HG02588 (cell line): ENCODE results near the gene TMEM52B.
"Not testable (repeated sequence)": the region's sequence is repeated elsewhere in the genome, so short reads cannot be mapped to it uniquely, and the experiment has no call there.

Source experiments
- ATAC-seq: cut with Tn5 transposase; IDR thresholded peaks from one replicate; pipeline ENCODE4 v1.9.1; 2021; ENCODE audit warnings: mild to moderate bottlenecking, moderate library complexity; ENCODE audit not compliant: unreplicated experiment

Gene TMEM52B

DNA sequence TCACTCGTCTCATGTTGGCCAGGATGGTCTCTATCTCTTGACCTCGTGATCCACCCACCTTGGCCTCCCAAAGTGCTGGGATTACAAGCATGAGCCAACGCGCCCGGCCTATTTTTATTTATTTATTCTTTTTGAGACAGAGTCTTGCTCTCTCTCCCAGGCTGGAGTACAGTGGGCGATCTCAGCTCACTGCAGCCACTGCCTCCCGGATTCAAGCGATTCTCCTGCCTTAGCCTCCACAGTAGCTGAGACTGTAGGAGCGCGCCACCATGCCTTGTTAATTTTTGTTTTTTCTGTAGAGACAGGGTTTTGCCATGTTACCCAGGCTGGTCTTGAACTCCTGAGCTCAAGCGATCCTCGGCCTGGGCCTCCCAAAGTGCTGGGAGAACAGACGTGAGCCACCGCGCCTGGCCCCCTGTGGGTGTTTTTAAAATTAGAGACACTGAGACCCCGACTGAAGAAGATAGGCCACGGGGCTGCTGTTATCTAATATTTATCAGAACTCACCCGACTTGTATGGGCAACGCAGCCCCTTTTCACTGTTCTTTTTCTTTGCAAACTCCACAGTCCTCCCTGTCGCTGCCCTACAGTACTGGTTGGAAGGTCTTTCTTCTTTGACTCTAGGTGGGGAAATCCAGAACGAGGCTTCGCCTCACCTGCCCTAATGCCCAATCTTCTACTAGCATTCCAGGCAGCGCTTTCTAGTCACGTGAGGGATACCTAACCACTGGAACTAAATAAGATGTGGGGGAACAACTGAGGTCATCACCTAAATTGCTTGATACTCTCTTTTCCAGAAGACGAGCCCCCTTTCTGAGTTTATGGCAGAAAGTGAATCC, 32.5 kb downstream of the TMEM52B start:
- no peak for ATAC-seq

- ATAC-seq = peak; percentile 58
Observed at GRCh38 chr12:10211940-10212738, 33.3 kb downstream of the TMEM52B start.

GRCh38 chr12:10212739-10213131, 33.9 kb downstream of the TMEM52B start, which contains the start of gene GABARAPL1:
Gene GABARAPL1 (plus strand): TSS chr12:10212877. CDS start chr12:10213130, 253 bp downstream.
- ATAC-seq = peak; percentile 65

DNA sequence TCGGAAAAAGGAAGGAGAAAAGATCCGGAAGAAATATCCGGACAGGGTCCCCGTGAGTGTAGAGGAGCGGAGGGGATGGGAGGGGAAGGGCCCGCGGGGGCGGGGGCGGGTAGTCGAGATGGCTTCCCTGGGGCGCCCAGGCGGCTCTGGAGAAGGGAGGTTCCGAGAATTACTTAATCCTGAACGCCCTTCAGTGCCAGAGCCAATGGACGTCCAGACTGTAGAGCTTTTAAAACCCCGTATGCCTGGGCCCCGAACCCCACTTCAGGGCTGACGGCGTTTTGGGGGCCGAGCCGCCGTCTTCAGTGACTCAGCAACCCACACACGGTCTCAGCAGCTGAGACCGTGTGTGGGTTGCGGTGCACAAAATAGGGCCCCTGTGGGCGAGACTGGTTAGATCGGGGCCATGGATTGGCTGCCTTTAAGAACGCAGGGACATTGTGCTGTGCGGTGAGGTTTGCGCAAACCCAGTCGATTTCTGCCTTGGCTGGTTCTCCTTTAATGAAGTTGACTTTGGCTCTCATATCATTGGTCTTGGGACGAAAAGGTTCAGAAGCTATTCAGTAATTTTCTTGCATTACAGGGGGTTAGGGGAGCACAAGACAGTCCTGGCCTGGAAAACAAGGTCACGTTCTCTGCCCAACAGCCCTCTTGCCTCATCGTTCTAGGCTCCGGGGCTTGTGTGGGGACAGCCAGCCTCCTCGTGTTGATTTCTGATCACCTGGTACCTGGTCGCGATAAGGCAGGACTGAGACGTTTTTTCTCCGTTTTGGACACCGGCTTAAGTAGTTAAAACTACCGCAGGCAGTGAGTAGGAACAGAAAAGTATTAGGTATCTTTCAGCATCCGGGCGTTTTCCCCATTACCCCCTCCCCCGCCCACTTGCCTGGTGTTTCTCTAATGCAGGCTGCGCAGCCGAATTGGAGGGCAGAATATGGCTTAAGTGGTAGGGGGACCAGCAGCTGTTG, 34.6 kb downstream of the TMEM52B start:
- peak; percentile 55 for ATAC-seq

DNA sequence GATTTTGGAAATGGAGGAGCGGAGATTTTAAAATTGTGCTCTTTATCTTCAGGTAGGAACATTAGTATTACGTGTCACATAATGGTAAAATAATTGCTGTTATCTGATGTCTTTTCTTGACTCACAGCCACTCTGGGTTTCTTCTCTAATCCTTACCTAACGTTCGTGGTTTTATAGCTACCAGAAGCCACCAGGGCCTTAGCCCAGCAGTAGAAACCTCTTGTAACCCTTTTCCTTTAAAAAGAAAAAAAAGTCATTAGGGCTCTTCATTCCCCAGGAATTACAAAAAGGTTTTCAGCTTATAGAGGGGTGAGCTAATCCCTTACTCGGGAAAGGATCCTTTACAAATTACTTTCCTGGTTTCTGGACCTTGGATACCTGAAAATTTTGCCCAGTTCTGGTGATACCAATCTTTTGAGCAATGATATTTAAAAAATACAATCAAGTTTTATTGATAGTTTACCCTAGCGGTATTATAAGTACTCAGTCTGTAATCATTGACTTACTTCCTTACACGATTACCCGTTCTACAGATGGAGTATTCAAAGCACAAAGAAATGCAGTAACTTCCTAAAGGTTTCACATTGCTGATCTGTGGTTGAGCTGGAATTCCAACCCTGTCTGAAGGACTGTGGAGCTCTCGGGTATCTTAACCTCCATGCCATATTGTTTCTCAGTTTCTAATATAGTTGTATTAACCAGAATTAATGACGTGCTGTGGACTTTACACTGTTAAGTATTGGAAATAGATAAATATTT, 35.5 kb downstream of the TMEM52B start:
- ATAC-seq = no peak

GRCh38 chr12:10214895-10215267, 36.0 kb downstream of the TMEM52B start:
- ATAC-seq = no peak

DNA sequence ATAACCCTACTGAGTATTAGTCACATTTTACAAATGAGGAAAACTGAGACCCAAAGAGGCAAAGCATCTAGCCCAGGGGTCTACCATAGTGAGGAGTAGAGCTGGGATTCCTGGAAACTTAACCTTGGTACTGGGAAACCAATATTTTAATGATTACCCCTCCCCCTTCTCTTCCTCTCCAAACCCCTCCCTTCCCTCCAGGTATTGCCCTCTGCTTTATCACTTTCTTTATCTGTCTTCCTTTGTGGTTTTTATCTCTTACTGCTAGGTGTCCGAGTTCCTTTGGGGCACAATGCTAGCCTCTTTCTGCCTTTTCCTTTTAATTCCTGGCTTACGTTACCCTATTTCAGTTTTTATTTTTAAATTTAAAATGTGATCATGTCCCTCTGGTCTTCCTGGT, 36.6 kb downstream of the TMEM52B start:
- no peak for ATAC-seq

- ATAC-seq = not testable (repeated sequence)
Observed at GRCh38 chr12:10215946-10216345, 37.1 kb downstream of the TMEM52B start.

DNA sequence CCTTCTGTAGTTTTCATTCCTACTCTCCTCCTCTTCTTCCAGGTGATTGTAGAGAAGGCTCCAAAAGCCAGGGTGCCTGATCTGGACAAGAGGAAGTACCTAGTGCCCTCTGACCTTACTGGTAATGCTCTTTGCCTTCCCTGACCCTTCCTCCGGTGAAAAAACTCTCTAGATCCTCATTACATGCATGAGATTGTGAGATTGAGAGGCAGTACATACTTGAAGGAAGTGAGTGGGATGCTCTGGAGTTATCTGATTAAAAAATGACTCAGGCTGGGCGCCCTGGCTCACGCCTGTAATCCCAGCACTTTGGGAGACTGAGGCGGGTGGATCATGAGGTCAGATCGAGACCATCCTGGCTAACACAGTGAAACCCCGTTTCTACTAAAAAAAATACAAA, 39.2 kb downstream of the TMEM52B start:
- ATAC-seq = no peak

GRCh38 chr12:10220398-10221077, 41.7 kb downstream of the TMEM52B start:
- no peak for ATAC-seq

DNA sequence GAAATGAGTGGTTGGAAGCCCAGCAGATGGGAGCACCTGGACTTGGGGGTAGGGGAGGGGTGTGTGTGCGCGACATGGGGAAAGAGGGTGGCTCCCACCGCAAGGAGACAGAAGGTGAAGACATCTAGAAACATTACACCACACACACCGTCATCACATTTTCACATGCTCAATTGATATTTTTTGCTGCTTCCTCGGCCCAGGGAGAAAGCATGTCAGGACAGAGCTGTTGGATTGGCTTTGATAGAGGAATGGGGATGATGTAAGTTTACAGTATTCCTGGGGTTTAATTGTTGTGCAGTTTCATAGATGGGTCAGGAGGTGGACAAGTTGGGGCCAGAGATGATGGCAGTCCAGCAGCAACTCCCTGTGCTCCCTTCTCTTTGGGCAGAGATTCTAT, 43.0 kb downstream of the TMEM52B start:
- no peak for ATAC-seq

DNA sequence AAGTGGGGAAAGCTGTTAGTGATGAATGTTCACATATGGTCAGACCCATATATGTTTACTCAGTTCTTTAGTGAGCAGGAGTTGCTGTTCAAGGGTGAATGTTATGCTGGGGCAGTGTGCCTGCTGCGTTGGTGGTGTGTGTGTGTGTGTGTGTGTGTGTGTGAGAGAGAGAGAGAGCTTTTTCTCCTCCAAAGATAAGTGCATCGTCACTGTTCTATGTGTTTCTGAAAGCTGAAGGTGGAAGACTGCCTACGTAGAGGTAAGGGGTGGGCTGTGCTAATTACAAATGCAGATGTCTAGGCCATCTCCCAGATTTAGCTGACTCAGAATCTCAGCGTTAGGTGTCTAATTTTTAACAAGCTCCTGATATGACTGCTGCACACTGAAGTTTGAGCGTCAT, 44.4 kb downstream of the TMEM52B start:
- no peak for ATAC-seq

GRCh38 chr12:10225426-10225825, 46.6 kb downstream of the TMEM52B start:
- ATAC-seq = not testable (repeated sequence)

DNA sequence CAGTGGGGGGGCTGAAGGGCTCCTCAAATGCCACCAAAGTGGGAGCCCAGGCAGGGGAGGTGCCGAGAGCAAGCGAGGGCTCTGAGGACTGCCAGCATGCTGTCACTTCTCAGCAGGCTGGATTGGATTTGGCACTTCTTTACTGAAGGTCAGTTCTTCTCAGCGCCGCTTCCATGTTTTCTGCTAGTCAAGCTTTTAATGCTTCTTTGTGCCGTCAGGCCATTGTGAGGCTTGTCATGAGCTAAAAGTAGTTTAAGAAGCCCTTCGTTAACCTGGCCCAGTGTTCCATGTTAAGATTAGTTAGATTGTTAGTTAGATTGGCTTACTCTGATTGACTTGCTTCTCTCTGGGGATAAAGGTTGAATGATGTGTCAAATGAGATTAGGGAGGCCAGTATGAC, 47.3 kb downstream of the TMEM52B start:
- ATAC-seq = no peak

DNA sequence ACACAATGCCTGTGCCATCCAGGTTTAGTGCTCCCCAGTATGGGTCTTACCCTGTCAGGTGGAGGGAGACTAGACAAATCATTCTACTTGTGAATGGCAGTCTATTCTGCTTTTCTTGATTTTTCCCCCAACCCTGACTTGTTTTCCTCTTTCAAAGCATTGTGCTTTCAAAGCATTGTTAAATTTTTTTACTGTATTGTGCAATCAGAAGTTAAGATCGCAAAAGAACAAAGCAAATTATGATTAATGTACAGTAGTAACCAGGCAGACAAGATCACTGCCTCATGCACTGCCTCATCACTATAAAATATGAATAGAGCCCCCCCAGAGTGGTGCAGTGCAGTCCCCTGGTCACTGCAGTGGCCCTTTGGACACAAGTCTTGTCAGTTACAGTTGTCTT, 47.9 kb downstream of the TMEM52B start:
- no peak for ATAC-seq

GRCh38 chr12:10227648-10228047, 48.8 kb downstream of the TMEM52B start:
- ATAC-seq = no peak

GRCh38 chr12:10234562-10234961, 55.7 kb downstream of the TMEM52B start:
- ATAC-seq = no peak

- no peak for ATAC-seq
Observed at GRCh38 chr12:10235761-10236631, 57.2 kb downstream of the TMEM52B start.

GRCh38 chr12:10236720-10237119, 57.9 kb downstream of the TMEM52B start:
- no peak for ATAC-seq
